ENCODE results near the gene FAM78B.

DNA sequence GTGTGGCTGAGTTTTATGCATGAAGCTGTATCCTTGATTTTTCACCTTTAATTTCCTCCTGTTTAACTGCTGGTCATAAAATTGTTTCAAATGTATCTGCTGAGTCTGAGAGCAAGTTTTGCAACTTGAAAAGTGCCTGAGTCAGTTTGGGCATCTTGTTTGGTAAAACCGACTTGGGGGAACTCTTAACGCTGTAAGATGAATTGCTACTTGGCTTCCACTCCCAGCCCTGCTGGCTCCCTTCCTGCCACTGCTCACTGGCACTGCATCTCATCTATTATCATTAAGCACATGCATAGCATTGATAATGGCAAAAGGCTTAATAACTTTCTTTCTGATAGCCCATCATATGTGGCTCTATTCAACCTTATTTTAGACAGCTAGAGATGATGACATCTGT lies 35.7 kb upstream of the FAM78B start:
- TF ChIP-seq, protein P1, sequence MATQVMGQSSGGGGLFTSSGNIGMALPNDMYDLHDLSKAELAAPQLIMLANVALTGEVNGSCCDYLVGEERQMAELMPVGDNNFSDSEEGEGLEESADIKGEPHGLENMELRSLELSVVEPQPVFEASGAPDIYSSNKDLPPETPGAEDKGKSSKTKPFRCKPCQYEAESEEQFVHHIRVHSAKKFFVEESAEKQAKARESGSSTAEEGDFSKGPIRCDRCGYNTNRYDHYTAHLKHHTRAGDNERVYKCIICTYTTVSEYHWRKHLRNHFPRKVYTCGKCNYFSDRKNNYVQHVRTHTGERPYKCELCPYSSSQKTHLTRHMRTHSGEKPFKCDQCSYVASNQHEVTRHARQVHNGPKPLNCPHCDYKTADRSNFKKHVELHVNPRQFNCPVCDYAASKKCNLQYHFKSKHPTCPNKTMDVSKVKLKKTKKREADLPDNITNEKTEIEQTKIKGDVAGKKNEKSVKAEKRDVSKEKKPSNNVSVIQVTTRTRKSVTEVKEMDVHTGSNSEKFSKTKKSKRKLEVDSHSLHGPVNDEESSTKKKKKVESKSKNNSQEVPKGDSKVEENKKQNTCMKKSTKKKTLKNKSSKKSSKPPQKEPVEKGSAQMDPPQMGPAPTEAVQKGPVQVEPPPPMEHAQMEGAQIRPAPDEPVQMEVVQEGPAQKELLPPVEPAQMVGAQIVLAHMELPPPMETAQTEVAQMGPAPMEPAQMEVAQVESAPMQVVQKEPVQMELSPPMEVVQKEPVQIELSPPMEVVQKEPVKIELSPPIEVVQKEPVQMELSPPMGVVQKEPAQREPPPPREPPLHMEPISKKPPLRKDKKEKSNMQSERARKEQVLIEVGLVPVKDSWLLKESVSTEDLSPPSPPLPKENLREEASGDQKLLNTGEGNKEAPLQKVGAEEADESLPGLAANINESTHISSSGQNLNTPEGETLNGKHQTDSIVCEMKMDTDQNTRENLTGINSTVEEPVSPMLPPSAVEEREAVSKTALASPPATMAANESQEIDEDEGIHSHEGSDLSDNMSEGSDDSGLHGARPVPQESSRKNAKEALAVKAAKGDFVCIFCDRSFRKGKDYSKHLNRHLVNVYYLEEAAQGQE (IDR thresholded peaks at IDR 0.05; ENCODE audit: low read depth), result no peak
- TF ChIP-seq RAD21 (IDR thresholded peaks at IDR 0.05; ENCODE audit: low read depth) (no peak), EP300 (IDR thresholded peaks at IDR 0.05; ENCODE audit: borderline replicate concordance) (no peak), EGR1 (IDR thresholded peaks at IDR 0.05) (no peak), TAF1 (IDR thresholded peaks at IDR 0.05; ENCODE audit: low read depth) (no peak), CEBPB (IDR thresholded peaks at IDR 0.05) (no peak), ZBTB7A (IDR thresholded peaks at IDR 0.05; ENCODE audit: low read depth) (no peak), YY1 (IDR thresholded peaks at IDR 0.05; ENCODE audit: low read depth) (no peak), TCF12 (IDR thresholded peaks at IDR 0.05; ENCODE audit: low read depth) (no peak), CREB1 (IDR thresholded peaks at IDR 0.05; ENCODE audit: low read depth) (no peak)
- TF ChIP-seq, protein P2, sequence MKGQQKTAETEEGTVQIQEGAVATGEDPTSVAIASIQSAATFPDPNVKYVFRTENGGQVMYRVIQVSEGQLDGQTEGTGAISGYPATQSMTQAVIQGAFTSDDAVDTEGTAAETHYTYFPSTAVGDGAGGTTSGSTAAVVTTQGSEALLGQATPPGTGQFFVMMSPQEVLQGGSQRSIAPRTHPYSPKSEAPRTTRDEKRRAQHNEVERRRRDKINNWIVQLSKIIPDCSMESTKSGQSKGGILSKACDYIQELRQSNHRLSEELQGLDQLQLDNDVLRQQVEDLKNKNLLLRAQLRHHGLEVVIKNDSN (IDR thresholded peaks at IDR 0.05), result no peak

Measured in Ishikawa (cell line).